Activated T-cell treated with anti-CD3 and anti-CD28 coated beads, Interleukin-2, amount 50 U/mL, for 24 hours (primary cell): ENCODE results near the gene AQP12A.

ENCODE experiments used
- DNase-seq: peaks from one replicate; pipeline ENCODE4 v3.0.0-alpha.2; 2020
- H3K27ac Mint-ChIP-seq: 2 replicates; pipeline ENCODE4 v1.8.0; 2020; ENCODE audit warnings: mild to moderate bottlenecking, mixed read lengths
- H3K27me3 Mint-ChIP-seq: 2 replicates; pipeline ENCODE4 v1.8.0; 2020; ENCODE audit warnings: mixed read lengths
- H3K36me3 Mint-ChIP-seq: 2 replicates; pipeline ENCODE4 v1.8.0; 2020; ENCODE audit warnings: low read depth, mixed read lengths
- H3K4me1 Mint-ChIP-seq: 2 replicates; pipeline ENCODE4 v1.8.0; 2020; ENCODE audit warnings: low read depth, mixed read lengths
- H3K4me3 Mint-ChIP-seq: 2 replicates; pipeline ENCODE4 v1.8.0; 2020; ENCODE audit warnings: mild to moderate bottlenecking, moderate library complexity, mixed read lengths
- H3K9me3 Mint-ChIP-seq: 2 replicates; pipeline ENCODE4 v1.8.0; 2020; ENCODE audit warnings: mixed read lengths

The AQP12A gene

DNA sequence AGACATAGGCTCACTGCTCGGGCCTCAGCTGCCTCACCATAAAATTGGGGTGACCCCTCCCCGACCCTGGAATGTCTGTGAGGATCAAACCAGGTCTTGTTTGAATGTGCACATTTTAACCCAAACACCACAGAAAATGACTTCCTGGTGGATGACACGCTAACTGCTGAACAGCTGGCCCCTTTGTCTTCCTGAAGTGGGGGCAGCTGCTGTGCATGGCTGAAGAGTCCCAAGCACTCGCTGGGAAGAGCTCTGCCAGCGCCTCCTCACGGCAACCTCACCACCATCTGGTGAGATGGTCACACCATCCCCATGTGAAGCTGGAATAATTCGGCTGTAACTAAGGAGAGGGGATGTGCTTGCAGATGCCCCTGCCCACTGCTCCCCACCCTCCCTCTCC lies 34.0 kb downstream of the AQP12A start:
- DNase-seq = no peak
- Mint-ChIP-seq H3K4me3 (no peak overlapping the region), H3K4me1 (no peaks in the 10 kb centered on the region), H3K27me3 (no peaks in the 10 kb centered on the region), H3K36me3 (no peaks in the 10 kb centered on the region), H3K9me3 (no peaks in the 10 kb centered on the region), H3K27ac (no peak overlapping the region)

GRCh38 chr2:240726876-240727275 lies 35.2 kb downstream of the AQP12A start:
- Mint-ChIP-seq H3K27ac (no peak overlapping the region), H3K27me3 (no peaks in the 10 kb centered on the region), H3K4me3 (no peak overlapping the region), H3K9me3 (no peaks in the 10 kb centered on the region), H3K36me3 (no peaks in the 10 kb centered on the region), H3K4me1 (no peaks in the 10 kb centered on the region)
- DNase-seq = no peak

DNA sequence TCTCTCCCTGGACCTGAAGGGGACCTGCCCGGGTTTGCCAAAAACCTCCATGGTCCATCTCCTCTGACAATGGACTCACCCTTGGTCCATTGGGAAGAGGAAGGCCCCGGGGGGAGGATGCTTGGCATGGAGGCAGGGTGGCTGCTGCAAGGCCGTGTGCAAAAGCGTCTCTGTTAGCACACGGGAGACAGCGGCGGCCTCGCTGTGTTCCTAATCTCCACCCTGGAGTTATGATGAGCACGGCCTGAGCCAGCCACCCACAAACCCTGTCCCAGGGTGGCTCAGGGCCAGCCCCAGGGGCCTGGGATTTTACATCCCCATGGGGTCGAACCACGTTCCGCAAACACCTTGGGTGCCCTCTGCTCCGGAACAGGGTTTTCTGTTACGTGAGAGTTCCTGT lies 35.8 kb downstream of the AQP12A start:
- no peak overlapping the region for H3K4me3 Mint-ChIP-seq
- H3K27me3 Mint-ChIP-seq = no peaks in the 10 kb centered on the region
- H3K36me3 Mint-ChIP-seq = no peaks in the 10 kb centered on the region
- no peaks in the 10 kb centered on the region for H3K9me3 Mint-ChIP-seq
- DNase-seq = no peak
- H3K27ac Mint-ChIP-seq = no peak overlapping the region
- no peaks in the 10 kb centered on the region for H3K4me1 Mint-ChIP-seq

DNA sequence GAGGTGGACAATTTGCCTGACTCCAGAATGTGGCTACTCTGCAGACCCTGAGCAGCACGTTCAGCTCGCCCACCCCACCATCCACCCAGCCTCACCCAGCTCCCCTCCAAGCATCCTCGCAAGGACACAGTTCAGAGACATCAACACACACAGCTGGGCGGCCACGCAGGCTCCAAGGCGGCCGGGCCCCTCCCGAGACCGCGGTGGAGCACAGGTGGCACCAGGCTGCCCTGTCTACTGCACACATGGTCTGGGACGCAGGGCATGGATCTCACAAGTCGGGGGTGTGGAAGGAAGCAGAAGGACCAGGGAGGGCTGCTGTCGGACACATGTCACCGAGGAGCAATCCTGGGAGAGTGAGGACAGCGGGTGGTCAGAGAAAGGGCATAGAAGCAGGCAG lies 36.2 kb downstream of the AQP12A start:
- Mint-ChIP-seq H3K4me1 (no peaks in the 10 kb centered on the region), H3K36me3 (no peaks in the 10 kb centered on the region), H3K4me3 (no peak overlapping the region), H3K27ac (no peak overlapping the region), H3K9me3 (no peaks in the 10 kb centered on the region), H3K27me3 (no peaks in the 10 kb centered on the region)
- no peak for DNase-seq

- Mint-ChIP-seq H3K9me3 (no peaks in the 10 kb centered on the region), H3K4me3 (no peak overlapping the region), H3K4me1 (no peaks in the 10 kb centered on the region), H3K27ac (no peak overlapping the region), H3K27me3 (no peaks in the 10 kb centered on the region), H3K36me3 (no peaks in the 10 kb centered on the region)
- DNase-seq = no peak
Observed at GRCh38 chr2:240728361-240728760, 36.7 kb downstream of the AQP12A start.

GRCh38 chr2:240728827-240729226 lies 37.2 kb downstream of the AQP12A start:
- no peak overlapping the region for H3K4me3 Mint-ChIP-seq
- H3K36me3 Mint-ChIP-seq = no peaks in the 10 kb centered on the region
- H3K27me3 Mint-ChIP-seq = no peaks in the 10 kb centered on the region
- no peaks in the 10 kb centered on the region for H3K9me3 Mint-ChIP-seq
- no peak overlapping the region for H3K27ac Mint-ChIP-seq
- no peak for DNase-seq
- no peaks in the 10 kb centered on the region for H3K4me1 Mint-ChIP-seq

DNA sequence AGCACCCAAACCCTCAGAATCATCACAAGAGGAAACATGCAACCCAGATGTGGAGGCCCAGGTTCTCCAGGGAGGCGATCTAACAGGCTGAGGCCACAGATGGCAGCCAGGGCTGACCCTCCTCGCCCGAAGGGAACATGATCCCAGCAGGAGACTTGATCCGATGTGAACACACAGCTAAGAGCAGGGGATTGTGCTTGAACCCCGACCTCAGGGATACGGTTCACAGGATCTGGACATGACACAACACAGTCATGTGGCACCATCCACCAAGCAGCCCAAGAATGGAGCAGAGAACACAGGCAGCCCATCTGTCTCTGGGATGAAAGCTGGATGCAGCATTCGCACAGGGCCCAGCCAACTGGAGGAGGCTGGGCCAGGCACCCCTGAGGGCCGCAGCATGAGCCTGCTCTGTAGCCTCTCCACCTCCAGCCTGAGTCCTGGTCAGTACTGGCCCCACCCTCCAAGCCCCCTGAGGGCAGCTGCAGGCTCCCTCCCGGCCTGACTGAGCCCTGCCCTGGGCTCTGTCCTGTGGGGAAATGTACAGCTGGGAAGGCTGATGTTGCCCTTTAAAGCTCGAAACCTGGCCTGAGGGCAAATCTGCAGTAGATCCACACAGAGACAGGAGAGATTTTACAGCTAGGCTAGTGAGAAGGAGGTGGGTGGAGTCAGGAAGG lies 39.0 kb downstream of the AQP12A start:
- no peaks in the 10 kb centered on the region for H3K4me1 Mint-ChIP-seq
- H3K9me3 Mint-ChIP-seq = no peaks in the 10 kb centered on the region
- no peak for DNase-seq
- H3K27ac Mint-ChIP-seq = no peak overlapping the region
- H3K4me3 Mint-ChIP-seq = no peak overlapping the region
- H3K36me3 Mint-ChIP-seq = no peaks in the 10 kb centered on the region
- no peaks in the 10 kb centered on the region for H3K27me3 Mint-ChIP-seq

DNA sequence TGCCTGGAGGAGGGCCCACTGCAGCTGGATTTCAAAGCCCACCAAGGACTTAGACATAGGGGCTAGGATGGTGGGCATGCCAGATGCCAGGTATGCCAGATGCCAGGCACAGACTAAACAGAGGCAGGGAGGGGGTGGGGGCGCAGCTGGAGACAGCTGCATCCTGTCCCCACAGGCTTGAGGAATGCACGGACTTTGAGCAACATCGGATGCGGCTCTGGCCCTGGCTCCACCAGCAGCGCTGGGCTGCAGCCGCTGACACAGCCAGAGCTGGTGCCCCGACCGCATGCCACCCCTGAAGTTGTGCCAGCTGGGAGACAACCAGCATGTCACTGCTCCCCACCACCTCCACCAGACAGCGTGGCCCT lies 39.5 kb downstream of the AQP12A start:
- Mint-ChIP-seq H3K27ac (no peak overlapping the region), H3K4me3 (no peak overlapping the region), H3K4me1 (no peaks in the 10 kb centered on the region), H3K36me3 (no peaks in the 10 kb centered on the region), H3K9me3 (no peaks in the 10 kb centered on the region), H3K27me3 (no peaks in the 10 kb centered on the region)
- DNase-seq = no peak

DNA sequence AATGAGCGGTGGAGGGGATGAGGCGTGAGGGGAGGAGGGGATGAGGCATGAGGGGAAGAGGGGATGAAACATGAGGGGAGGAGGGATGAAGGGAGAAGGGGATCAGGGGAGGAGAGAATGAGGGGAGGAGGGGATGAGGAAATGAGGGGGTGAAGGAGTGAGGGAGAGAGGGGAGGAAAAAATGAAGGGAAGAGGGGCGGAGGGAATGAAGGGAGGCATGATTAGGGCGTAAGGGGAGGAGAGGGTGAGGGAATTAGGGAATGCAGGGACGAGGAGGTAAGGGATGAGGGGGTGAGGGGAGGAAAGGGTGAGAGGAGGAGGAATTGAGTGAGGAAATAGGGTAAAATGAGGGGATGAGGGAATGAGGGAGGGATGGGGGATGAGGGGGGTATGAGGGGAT lies 40.5 kb downstream of the AQP12A start:
- no peak overlapping the region for H3K4me3 Mint-ChIP-seq
- no peaks in the 10 kb centered on the region for H3K27me3 Mint-ChIP-seq
- no peaks in the 10 kb centered on the region for H3K4me1 Mint-ChIP-seq
- no peaks in the 10 kb centered on the region for H3K36me3 Mint-ChIP-seq
- no peak for DNase-seq
- no peak overlapping the region for H3K27ac Mint-ChIP-seq
- no peaks in the 10 kb centered on the region for H3K9me3 Mint-ChIP-seq

- Mint-ChIP-seq H3K27me3 (no peaks in the 10 kb centered on the region), H3K27ac (no peak overlapping the region), H3K4me3 (no peak overlapping the region), H3K4me1 (no peaks in the 10 kb centered on the region), H3K9me3 (no peaks in the 10 kb centered on the region), H3K36me3 (no peaks in the 10 kb centered on the region)
- DNase-seq = no peak
Observed at GRCh38 chr2:240732911-240733622, 41.4 kb downstream of the AQP12A start.

DNA sequence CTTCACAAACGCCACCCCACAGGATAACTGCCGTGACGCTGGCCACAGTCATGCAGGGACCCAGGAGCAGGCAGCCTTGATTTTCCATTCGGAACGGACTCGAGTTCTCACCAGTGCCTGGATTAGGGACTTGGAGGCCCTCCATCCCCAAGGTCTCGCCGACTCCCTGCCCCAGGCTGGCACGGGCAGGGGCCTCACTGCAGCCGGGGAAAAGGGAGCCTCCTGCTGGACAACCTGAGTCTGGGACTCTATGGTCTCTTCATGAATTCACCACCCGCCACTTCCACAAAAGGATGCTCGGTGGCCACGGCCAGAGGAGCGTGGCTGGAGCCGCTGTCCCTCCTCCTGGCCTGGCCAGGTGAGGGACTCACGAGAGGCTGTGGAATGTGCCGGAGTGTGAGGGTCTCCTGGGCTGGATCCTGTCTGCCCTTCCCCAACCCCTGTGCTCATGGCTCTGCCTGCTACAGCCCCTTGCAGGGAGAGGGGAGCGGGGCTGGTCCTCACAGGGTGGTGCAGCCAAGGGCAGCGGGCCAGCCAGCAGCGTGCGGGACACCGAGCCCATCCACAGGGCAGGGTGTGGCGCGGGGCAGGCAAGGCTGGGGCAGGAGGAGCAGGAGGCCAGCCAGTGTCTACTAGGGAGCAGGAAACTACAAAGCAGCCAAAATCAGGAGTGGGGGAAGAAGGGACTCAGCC lies 42.3 kb downstream of the AQP12A start:
- no peak overlapping the region for H3K4me3 Mint-ChIP-seq
- H3K27ac Mint-ChIP-seq = no peak overlapping the region
- H3K9me3 Mint-ChIP-seq = no peaks in the 10 kb centered on the region
- peaks cover 2% of the 10 kb centered on the region for H3K4me1 Mint-ChIP-seq
- DNase-seq = no peak
- H3K27me3 Mint-ChIP-seq = no peaks in the 10 kb centered on the region
- H3K36me3 Mint-ChIP-seq = no peaks in the 10 kb centered on the region

- H3K4me3 Mint-ChIP-seq = no peak overlapping the region
- no peak for DNase-seq
- peaks cover 11% of the 10 kb centered on the region for H3K4me1 Mint-ChIP-seq
- no peaks in the 10 kb centered on the region for H3K9me3 Mint-ChIP-seq
- no peak overlapping the region for H3K27ac Mint-ChIP-seq
- H3K27me3 Mint-ChIP-seq = no peaks in the 10 kb centered on the region
- no peaks in the 10 kb centered on the region for H3K36me3 Mint-ChIP-seq
Observed at GRCh38 chr2:240734756-240735155, 43.1 kb downstream of the AQP12A start.

GRCh38 chr2:240735476-240735875 lies 43.8 kb downstream of the AQP12A start:
- Mint-ChIP-seq H3K27ac (no peak overlapping the region), H3K4me3 (no peak overlapping the region), H3K9me3 (no peaks in the 10 kb centered on the region), H3K27me3 (no peaks in the 10 kb centered on the region), H3K36me3 (no peaks in the 10 kb centered on the region), H3K4me1 (peaks cover 15% of the 10 kb centered on the region)
- DNase-seq = no peak

DNA sequence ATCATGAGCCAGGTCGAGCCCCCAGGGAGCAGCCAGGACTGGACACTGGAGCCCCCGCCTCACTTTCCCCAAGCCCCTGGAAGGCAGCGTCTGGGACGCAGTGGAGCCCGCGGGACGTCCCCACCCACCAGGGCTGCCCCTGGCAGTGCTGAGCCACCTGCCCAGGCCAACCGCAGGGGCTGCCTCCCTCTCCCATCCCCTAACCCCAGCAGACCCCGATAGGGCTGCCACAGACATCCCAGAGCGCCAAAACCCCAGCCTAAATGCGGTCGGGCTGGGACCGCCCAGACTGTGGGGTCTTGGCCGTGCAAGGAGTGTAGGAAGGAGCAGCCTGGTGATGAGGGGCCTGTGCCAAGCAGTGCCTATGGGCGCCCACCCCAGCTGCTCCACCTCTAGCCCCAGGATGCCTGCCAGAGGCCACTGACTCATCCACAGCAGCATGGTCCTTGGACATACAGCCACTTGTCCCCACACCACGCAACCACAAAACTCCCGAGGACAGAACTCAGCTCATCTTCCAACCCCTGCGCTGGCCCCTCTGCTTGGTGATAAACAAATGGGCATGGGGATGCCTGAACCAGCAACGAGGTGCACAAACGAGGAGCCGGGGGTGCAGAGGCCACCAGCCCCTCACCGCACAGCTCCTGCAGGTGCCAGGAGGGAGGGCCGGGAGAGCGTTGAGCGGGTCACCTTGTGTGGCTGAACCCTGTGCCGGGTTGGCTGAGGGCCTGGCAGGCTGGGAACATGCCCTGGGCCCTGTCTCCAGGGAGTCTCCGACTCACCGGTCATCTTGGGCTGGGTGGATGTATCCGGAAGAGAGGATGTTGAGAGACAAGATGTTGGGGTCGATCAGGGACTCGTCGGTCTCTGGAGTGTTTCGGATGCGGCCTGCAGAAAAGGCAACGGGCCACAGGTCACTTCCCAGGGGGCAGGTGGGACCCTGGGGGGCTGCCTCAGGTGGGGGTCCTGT lies 44.9 kb downstream of the AQP12A start:
- no peaks in the 10 kb centered on the region for H3K9me3 Mint-ChIP-seq
- H3K4me3 Mint-ChIP-seq = no peak overlapping the region
- no peak overlapping the region for H3K27ac Mint-ChIP-seq
- no peaks in the 10 kb centered on the region for H3K27me3 Mint-ChIP-seq
- DNase-seq = no peak
- H3K36me3 Mint-ChIP-seq = no peaks in the 10 kb centered on the region
- H3K4me1 Mint-ChIP-seq = peaks cover 15% of the 10 kb centered on the region
